Stimulated activated CD4-positive, alpha-beta T cell treated with anti-CD3 and anti-CD28 coated beads, TNF-alpha, amount 100 ng/mL, for 48 hours (primary cell): ENCODE data around the gene NUP62.
"Not testable (repeated sequence)": the region's sequence is repeated elsewhere in the genome, so short reads cannot be mapped to it uniquely, and the experiment has no call there.

Source experiments
- DNase-seq, 3 donors: peaks; one replicate each; pipeline ENCODE4 v3.0.0-alpha.2; 2020; ENCODE audit warnings: low read depth in 3 of 3

Gene NUP62, protein sequence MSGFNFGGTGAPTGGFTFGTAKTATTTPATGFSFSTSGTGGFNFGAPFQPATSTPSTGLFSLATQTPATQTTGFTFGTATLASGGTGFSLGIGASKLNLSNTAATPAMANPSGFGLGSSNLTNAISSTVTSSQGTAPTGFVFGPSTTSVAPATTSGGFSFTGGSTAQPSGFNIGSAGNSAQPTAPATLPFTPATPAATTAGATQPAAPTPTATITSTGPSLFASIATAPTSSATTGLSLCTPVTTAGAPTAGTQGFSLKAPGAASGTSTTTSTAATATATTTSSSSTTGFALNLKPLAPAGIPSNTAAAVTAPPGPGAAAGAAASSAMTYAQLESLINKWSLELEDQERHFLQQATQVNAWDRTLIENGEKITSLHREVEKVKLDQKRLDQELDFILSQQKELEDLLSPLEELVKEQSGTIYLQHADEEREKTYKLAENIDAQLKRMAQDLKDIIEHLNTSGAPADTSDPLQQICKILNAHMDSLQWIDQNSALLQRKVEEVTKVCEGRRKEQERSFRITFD

DNA sequence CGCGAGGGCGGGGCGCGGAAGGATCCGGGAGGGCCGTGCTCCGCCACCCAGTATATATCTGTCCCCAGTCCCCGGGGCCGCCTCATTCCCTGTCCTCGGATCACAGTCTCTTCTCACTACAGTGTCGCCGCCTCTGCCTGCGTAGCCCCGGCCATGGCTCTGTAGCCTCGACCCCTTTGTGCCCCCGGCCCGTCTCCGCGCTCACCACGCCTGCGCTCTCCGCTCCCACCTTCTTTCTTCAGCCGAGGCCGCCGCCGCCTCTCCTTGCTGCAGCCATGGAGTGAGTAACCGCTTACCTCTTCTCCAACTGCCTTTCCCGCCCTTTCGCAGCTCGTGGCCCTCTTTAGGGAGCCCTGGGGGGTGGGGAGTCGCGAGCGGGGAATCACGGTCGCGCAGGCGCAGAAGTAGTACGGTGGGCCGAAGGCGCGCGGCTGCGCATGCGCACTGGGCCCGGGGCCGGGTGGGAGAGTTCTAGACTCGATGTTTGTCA lies at the start of gene NUP62, which contains the start of gene ATF5:
Gene NUP62, minus strand, starts transcription at position 384 of the 490 bp plus-strand sequence. CDS start 19,697 bp downstream, outside the sequence.
Gene ATF5, plus strand, starts transcription at position 85 of the 490 bp plus-strand sequence. CDS start 1,646 bp downstream, outside the sequence.
- DNase-seq: peak; percentile 86 to 92 (median 86)

DNA sequence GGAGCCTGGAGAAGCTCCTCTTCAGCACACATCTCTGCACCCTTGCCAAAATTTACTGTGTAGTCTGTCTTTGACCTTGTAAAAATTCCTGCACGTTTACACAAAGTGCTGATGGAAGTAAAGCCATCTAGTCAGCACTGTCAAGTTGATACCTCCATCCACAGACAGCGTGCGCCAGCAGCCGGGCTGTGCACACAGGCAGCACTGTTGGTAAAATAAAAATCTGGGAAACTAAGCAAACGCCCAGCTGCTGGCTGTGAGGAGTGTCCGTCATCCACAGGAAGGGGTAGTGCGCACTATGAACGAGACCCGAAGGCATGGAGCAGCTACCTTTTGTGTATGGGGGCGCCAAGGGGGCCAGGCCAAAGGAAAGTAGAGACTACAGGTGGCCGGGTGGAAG lies 49.0 kb upstream of the NUP62 start:
- DNase-seq: no peak

DNA sequence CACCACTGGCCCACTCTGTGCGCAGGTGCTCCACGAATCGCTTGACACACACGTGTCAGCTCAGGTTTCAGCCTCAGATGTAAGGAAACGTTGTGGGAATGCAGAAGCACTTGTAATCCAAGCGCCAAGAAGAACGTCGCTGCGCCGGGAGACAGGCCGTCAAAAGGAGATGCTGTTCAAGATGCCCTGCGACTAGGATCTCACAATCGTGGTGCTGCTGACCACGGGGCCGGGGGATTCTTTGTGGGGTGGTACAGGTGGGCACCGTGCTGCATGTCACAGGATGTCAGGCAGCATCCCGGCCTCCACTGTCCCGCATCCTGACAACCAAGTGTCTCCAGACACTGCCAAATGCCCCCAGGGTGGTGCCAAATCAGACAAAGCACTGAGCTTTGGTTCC lies 48.6 kb upstream of the NUP62 start:
- no peak for DNase-seq

DNA sequence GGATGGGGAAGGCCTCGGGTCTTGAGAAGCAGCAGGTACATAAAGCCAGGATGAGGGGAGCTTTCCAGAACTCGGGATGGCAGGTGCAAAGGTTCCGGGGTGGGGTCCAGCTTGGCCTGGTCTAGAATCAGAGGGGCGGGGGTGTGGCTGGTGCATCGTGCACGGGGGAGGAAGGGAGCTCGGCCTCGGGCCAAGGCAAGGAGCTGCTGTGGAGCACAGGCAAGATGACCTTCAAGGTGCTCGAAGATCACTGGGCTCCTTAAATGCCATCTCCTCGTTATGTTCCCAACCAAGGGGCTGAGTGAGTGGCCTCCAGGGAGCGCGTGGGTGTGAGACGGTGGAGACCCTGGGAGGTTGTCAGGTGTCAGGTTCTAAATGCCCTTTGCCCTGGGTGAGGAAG lies 47.8 kb upstream of the NUP62 start:
- no peak for DNase-seq

DNA sequence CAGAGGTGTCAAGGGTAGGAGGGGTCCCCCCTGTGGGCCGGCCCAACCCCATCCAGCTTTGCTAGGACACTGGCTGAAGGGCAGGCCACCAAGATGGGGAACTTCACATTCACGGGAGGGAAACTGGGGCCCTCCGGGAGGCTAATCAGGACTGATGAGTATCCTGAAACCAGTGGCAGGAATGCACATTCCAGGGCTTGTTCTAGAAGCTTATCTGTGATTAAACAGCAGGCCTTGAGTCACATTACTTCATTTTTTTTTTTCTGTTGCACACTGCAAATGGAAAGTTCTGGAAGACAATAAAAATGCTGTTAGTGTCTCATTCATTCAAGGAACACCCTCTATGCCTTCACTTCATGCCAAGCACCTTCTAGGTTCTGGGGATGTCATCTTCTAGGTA lies 47.2 kb upstream of the NUP62 start:
- DNase-seq: no peak

DNA sequence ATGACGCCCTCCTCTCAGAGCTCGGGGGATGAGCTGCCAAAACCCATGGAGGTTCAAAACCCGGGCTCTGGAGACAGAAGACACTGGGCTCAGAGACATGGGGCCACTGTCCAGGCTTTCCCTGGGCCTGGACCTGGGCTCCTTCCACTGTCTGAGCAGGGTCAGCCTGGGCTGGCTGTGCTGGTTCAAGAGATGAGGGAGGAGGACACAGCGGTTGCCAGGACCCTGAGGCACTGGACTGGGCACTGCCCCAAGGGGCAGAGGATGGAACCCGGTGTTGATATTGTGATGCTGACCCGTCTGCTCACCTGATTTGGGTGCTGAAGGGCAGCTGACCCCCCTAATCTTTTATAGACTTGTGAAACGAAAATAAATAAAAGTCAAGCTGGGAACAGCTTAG lies 45.7 kb upstream of the NUP62 start:
- no peak for DNase-seq

DNA sequence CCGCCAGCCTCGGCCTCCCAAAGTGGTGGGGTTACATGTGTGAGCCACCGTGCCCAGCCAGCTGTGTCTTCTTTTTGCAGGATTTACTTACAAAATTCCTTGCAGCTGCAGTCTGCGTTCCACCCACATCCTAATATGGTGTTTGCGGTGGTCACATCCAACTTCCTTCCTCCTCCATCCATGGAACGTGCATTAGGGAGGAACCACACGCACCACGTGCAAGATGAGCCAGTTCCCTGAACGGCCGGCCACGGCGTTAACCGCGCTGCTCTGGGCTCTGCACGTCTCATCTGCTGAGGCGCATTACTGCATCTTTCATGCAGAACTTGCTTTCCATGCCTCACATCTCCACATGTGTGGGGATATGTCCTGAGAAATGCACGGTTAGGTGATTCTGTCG lies 44.7 kb upstream of the NUP62 start:
- no peak for DNase-seq

DNA sequence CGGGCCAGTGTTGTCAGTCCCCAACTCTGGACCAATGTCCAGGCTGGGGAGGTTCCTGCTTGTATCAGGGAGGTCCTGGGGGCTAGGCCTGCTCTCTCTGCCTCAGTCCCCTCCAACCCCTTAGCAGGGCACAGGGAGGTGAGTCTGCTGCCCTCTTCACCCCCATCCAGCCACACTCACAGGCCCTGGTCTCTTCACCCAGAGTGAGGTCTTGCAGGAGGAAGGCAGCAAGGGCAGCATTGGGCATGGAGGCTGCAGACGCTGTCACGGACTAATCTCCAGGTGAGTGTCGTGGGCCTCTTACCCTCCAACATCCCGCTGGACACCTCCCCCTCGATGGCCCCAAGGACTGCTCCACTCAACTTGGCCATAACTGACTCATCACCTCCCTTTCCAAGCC lies 43.5 kb upstream of the NUP62 start:
- no peak for DNase-seq

DNA sequence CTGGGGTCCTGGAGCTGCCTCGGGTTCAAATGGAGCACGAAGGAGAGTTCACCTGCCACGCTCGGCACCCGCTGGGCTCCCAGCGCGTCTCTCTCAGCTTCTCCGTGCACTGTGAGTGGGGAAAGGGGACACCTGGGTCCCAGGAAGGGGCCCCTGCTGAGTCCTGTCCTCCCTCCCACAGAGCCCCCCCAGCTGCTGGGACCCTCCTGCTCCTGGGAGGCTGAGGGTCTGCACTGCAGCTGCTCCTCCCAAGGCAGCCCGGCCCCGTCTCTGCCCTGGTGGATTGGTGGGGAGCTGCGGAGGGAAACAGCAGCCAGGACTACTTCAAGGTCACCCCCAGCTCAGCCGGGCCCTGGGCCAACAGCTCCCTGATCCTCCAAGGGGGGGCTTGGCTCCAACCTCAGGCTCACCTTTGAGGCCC lies 42.7 kb upstream of the NUP62 start:
- no peak for DNase-seq

DNA sequence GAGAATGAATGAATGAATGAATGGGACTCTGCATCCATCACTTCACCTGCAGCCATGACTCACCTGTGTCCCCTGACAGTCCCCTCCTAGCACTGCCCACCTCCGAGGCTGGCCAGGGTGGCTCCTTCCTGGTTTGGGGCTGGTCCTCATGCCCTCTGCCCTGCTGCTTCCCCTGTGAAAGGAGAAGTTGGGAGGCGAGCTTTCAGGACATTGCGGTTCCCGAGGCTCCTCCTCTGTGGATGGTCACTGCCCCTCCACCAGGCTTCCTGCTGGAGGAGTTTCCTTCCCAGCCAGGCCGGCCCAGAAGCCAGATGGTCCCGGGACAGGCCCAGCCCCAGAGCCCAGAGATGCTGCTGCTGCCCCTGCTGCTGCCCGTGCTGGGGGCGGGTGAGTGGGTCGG lies 40.1 kb upstream of the NUP62 start:
- DNase-seq: not testable (repeated sequence)

DNA sequence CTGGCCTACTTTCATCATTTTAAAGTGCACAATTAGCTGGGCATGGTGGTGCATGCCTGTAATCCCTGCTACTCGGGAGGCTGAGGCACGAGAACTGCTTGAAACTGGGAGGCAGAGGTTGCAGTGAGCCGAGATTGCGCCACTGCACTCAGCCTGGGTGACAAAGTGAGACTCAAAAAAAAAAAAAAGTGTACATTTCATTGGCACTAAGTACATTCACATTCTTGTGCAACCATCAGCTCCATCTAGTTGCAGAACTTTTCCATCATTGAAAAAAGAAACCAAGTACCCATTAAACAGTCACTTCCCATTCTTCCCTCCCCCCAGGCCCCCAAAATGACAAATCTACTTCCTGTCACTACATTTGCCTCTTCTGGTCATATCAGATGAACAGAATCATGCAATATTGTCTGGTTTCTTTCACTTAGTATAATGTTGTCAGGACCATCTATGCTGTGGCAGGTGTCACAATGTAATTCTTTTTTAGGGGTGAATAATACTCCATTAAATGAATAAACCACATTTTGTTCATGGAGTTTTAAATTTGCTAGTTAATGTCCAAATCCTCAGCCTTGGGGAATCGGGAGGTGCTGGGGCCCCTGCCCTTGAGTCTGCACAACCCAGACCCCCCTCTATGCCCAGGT lies 39.1 kb upstream of the NUP62 start:
- no peak for DNase-seq

DNA sequence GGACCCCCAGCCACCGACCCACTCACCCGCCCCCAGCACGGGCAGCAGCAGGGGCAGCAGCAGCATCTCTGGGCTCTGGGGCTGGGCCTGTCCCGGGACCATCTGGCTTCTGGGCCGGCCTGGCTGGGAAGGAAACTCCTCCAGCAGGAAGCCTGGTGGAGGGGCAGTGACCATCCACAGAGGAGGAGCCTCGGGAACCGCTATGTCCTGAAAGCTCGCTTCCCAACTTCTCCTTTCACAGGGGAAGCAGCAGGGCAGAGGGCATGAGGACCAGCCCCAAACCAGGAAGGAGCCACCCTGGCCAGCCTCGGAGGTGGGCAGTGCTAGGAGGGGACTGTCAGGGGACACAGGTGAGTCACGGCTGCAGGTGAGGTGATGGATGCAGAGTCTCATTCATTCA lies 31.7 kb upstream of the NUP62 start, which contains the start of gene SIGLEC11:
Gene SIGLEC11, minus strand, starts transcription at position 193 of the 400 bp plus-strand sequence. Its CDS starts 91 bp downstream, at position 102.
- not testable (repeated sequence) for DNase-seq

DNA sequence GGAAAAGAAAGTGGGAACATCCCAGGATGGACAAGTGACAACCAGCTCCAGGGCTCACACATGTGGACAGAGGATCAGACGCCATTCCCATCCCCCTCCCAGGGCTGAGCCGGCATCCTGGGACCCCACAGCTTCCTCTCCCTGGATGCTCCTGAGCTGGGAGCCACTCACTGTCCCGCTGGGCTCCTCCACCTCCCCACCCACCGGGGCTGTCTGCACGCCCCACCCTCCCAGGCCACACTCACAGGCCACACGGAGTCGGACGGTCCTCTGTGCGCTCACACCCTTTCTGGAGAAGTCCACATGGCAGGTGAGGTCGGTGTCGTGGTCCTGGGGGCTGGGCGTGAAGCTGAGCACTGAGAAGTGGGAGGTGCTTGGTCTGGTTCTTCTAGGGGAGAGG lies 30.6 kb upstream of the NUP62 start:
- not testable (repeated sequence) for DNase-seq

DNA sequence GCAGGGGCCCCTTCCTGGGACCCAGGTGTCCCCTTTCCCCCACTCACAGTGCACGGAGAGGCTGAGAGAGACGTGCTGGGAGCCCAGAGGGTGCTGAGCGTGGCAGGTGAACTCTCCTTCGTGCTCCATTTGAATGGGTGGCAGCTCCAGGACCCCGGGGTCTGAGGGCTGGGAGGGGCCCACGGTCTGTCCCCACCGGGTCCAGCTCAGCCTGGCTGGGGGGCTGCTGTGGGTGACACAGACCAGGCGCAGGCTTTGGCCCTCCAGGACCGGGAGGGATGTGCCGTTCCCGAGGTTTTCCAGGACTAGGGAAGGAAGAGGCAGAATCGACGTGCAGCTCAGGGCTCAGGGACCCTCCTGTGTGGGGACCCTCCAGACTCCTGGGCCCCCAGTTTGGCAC lies 29.3 kb upstream of the NUP62 start:
- not testable (repeated sequence) for DNase-seq

DNA sequence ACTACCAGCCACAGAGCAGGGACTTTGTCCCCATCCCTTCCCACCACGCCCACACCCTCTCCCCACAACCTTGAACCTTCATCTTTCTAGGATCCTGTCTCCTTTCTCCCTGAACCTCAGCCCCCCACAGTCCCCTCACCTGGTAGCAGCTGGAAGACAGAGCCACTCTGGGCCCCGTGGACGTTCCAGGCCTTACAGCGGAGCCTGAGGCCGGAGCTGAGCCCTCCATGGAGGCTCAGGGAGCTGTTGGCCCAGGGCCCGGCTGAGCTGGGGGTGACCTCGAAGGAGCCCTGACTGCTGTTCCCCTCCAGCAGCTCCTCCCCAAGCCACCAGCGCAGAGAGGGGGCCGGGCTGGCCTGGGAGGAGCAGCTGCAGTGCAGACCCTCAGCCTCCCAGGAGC lies 28.8 kb upstream of the NUP62 start:
- not testable (repeated sequence) for DNase-seq

DNA sequence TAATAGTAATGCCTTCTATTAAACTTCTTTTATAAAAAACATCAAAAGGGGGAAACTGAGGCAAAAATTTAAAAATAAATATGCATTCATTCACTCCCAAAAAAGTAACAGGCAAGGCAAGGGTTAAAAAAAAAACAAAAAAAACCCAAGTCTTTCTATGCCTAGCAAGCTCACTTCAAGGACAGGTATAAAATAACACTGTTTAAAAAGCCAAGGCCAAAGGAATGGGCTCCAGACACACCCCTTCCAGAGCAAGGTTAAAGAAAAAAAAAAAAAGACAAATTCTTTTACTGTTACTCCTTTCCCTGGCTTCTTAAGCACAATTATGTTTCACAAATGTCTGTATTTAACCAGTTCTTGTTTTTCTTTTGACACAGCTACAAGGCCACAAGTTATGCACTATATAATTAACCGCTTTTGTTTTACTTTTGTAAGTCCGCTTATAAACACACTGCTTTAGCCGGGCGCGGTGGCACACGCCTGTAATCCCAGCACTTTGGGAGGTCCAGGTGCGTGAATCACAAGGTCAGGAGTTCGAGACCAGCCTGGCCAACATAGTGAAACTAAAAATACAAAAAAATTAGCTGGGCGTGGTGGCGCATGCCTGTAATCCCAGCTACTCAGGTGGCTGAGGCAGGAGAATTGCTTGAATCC lies 28.1 kb upstream of the NUP62 start:
- no peak for DNase-seq

DNA sequence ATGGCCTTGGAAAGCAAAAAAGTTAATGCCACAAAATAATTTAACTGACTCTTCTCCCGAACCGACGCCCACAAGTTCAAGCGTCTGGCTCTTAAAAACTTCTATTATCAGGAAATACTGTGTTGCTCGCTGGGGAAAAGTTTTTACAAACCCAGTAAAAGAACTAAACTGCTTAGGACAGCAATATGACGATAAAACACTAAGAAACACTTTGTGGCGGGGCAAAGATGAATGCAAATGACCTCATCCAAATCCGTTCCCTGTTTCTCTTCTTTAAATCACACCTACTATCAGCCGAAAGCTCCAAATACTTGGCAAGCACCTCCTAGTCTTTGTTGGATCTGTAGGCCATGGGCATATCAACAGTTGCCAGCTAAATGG lies 26.8 kb upstream of the NUP62 start:
- DNase-seq: no peak

DNA sequence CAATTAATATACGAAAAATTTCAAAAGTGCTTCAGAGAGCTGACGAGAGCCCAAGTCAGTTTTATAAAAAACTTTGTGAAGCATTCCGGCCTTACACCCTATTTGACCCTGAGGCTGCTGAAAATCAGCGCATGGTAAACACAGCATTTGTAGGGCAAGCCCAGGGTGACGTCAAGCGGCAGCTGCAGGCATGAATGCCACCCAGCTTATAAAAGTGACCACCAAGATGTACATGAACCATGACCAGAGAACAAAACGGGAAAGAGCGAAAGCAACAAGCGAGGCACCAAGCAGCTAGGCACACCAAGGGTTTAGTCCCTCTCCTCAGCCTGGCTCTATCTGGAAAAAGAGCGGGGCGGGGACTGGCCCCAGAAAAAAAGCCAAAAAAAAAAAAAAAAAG lies 25.6 kb upstream of the NUP62 start:
- DNase-seq: no peak

DNA sequence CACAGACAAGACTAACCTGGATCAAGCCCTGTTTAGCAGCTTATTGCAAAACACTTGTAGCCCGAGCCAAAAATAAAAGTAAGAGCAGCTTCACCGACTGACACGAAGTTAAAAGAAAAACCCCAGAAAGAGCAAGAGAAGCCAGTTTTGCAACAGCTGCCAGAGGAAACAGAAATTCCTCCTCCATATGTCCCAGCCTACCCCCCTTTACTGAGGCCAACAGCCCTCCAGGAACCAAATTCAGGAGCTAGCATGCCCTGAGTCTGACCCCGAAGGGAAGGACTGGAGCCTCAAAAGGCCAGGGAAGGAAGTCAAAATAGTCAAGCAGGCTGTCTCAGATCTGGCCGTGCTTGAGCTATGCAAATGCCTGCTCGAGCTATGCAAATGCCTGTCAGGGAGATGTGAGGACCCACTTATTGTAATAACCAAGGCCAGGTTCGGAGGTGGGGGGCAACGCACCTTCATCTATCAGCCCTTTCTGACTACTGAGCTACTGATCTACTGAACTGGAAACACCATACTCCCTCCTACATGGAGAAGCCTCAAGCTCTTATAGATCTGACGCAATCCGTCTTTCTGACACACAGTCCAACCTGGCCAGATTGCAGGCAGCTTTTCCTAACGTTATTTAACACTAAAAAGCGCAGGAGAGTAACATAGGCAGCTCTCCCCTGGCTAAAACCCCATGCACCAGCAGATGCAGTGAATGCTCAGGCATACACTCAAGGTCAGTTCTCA lies 25.0 kb upstream of the NUP62 start:
- DNase-seq: no peak

DNA sequence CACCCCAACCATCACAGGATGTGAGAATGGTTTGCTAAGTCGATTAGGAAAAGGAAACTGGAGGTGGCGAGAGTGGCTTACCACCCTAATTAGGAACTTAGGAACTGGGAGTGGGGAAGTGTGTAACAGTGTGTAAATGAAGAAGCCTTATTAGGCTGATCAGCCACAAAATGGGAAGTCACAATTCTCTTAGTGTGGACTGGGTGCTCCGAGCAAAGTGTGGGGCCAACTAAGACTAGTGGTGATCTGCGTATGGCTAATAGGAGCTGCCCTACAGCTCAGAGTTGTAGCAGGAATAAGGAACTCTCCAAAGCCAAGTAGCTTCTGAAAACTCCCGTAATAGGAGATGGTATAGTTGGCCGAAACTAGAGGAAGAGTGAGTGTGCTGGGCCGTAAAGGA lies 24.1 kb upstream of the NUP62 start:
- DNase-seq: no peak

DNA sequence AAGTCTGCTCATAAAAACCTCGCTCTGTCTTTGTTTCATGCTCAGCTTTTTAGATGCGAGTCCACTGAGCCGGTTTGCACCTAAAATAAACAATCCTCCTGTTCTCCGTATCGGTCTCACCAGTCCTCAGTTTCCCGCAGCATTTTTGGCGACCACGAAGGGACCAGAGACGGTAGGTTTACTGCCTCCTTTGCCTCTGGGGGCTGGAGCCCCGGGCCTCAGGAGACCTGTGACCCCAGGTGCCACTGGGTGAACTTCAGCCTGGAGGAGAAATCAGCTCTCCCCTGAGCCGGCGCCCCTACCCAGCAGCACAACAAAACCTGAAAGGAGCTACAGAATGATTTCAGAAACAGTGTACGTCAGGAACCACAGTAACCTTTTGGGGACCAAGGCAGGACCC lies 23.6 kb upstream of the NUP62 start:
- no peak for DNase-seq

DNA sequence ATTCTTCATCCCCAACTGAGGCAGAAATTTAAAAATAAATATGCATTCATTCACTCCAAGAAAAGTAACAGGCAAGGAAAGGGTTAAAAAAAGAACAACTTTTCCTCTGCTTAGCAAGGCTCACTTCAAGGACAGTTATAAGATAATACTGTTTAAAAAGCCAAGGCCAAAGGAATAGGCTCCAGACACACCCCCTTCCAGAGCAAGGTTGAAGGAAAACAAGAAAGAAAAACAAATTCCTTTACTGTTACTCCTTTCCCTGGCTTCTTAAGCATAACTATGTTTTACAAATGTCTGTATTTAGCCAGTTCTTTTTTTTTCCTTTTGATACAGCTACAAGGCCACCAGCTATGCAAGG lies 23.2 kb upstream of the NUP62 start:
- DNase-seq: no peak
